Measurements from ENCODE around the gene CAPN8. TPM values are rescaled to one million over a fixed set of nuclear protein-coding genes. Genes with fewer than 3 reads are reported as not detected.

CAPN8 gene
- total RNA-seq, 1 experiment from 2014 or later: 0.54 TPM

GRCh38 chr1:223543560-223543959 is 121.9 kb downstream of the CAPN8 start:
- H3K36me3 ChIP-seq (ENCODE audit: control insufficient read depth in 1 of 2, insufficient read depth in 2 of 2, low read length in 2 of 2): no peaks in the 10 kb centered on the region
- ATAC-seq (no peak), DNase-seq (ENCODE audit: low read depth, low spot score) (no peak)
- no peaks in the 10 kb centered on the region for H3K79me2 ChIP-seq (ENCODE audit: insufficient read depth, low read length)
- intact Hi-C loops (cut with micrococcal nuclease): no loop called here
- no peak overlapping the region for H3K9ac ChIP-seq (ENCODE audit: low read length)
- H4K20me1 ChIP-seq (ENCODE audit: insufficient read depth): no peaks in the 10 kb centered on the region
- no peak overlapping the region for H3K27ac ChIP-seq (ENCODE audit: low read depth, low read length)
- H3K27me3 ChIP-seq (ENCODE audit: insufficient read depth, low read length): peaks cover 12% of the 10 kb centered on the region; the same call in 1 of the 2 replicates
- RAD21 ChIA-PET (ENCODE audit: low non-redundant PET in 1 of 2, low total read pairs in 2 of 2, uncharacterized antibody in 2 of 2, unreplicated experiment in 2 of 2): no interaction called here
- no peak overlapping the region for H3K4me3 ChIP-seq (replicated peaks in 1 of 2; ENCODE audit: low read depth in 1 of 2, low read length in 2 of 2)
- H3K4me2 ChIP-seq (ENCODE audit: low read length): no peak overlapping the region
- H3K9me2 ChIP-seq (ENCODE audit: insufficient read depth): no peaks in the 10 kb centered on the region
- no peaks in the 10 kb centered on the region for H3K4me1 ChIP-seq (ENCODE audit: control insufficient read depth in 1 of 2, insufficient read depth in 2 of 2, low read length in 2 of 2)
- TF ChIP-seq EZH2phosphoT487 (IDR thresholded peaks at IDR 0.05; ENCODE audit: borderline replicate concordance) (no peak), RAD21 (IDR thresholded peaks at IDR 0.05; ENCODE audit: low read depth) (no peak), FOSL1 (IDR thresholded peaks at IDR 0.05; ENCODE audit: low read depth) (no peak), CBX3 (IDR thresholded peaks at IDR 0.05; ENCODE audit: low read depth) (no peak), ATF3 (IDR thresholded peaks at IDR 0.05) (no peak), POLR2A (IDR thresholded peaks at IDR 0.05; ENCODE audit: borderline replicate concordance, extremely low read depth, insufficient read depth, insufficient read length) (no peak), POLR2AphosphoS5 (IDR thresholded peaks at IDR 0.05; ENCODE audit: low read depth, low read length) (no peak), EGR1 (IDR thresholded peaks at IDR 0.05; ENCODE audit: low read depth) (no peak), SRF (IDR thresholded peaks at IDR 0.05; ENCODE audit: low read depth) (no peak), YY1 (IDR thresholded peaks at IDR 0.05; ENCODE audit: extremely low read depth, insufficient replicate concordance, low read depth, low read length) (no peak), ELF1 (IDR thresholded peaks at IDR 0.05; ENCODE audit: borderline replicate concordance, low read depth) (no peak), ZBTB33 (IDR thresholded peaks at IDR 0.05; ENCODE audit: extremely low read depth, insufficient replicate concordance, low read length) (no peak), JUND (IDR thresholded peaks at IDR 0.05) (no peak), SIN3A (IDR thresholded peaks at IDR 0.05; ENCODE audit: low read depth) (no peak), ZFX (IDR thresholded peaks at IDR 0.05) (no peak), EZH2 (IDR thresholded peaks at IDR 0.05) (no peak)
- TF ChIP-seq, protein P1, sequence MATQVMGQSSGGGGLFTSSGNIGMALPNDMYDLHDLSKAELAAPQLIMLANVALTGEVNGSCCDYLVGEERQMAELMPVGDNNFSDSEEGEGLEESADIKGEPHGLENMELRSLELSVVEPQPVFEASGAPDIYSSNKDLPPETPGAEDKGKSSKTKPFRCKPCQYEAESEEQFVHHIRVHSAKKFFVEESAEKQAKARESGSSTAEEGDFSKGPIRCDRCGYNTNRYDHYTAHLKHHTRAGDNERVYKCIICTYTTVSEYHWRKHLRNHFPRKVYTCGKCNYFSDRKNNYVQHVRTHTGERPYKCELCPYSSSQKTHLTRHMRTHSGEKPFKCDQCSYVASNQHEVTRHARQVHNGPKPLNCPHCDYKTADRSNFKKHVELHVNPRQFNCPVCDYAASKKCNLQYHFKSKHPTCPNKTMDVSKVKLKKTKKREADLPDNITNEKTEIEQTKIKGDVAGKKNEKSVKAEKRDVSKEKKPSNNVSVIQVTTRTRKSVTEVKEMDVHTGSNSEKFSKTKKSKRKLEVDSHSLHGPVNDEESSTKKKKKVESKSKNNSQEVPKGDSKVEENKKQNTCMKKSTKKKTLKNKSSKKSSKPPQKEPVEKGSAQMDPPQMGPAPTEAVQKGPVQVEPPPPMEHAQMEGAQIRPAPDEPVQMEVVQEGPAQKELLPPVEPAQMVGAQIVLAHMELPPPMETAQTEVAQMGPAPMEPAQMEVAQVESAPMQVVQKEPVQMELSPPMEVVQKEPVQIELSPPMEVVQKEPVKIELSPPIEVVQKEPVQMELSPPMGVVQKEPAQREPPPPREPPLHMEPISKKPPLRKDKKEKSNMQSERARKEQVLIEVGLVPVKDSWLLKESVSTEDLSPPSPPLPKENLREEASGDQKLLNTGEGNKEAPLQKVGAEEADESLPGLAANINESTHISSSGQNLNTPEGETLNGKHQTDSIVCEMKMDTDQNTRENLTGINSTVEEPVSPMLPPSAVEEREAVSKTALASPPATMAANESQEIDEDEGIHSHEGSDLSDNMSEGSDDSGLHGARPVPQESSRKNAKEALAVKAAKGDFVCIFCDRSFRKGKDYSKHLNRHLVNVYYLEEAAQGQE (IDR thresholded peaks at IDR 0.05; ENCODE audit: low read depth): no peak
- TF ChIP-seq, protein P2, sequence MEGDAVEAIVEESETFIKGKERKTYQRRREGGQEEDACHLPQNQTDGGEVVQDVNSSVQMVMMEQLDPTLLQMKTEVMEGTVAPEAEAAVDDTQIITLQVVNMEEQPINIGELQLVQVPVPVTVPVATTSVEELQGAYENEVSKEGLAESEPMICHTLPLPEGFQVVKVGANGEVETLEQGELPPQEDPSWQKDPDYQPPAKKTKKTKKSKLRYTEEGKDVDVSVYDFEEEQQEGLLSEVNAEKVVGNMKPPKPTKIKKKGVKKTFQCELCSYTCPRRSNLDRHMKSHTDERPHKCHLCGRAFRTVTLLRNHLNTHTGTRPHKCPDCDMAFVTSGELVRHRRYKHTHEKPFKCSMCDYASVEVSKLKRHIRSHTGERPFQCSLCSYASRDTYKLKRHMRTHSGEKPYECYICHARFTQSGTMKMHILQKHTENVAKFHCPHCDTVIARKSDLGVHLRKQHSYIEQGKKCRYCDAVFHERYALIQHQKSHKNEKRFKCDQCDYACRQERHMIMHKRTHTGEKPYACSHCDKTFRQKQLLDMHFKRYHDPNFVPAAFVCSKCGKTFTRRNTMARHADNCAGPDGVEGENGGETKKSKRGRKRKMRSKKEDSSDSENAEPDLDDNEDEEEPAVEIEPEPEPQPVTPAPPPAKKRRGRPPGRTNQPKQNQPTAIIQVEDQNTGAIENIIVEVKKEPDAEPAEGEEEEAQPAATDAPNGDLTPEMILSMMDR (IDR thresholded peaks at IDR 0.05 in 2 of 3, conservative IDR thresholded peaks at IDR 0.05 in 1 of 3; ENCODE audit: borderline replicate concordance in 1 of 3, insufficient read depth in 1 of 3, low read depth in 2 of 3, low read length in 2 of 3): no peak
- CTCF ChIA-PET: interaction anchor here (1.6 kb wide), 1 partner anchor 13 kb away, joined by 5 read pairs; no protein-coding TSS in a partner anchor
- POLR2A ChIA-PET: no interaction called here
- BruUV-seq (replicated peaks): no TSS peak
- no peak overlapping the region for H2AFZ ChIP-seq (ENCODE audit: low read depth, low read length, poor library complexity, severe bottlenecking)
- H3K9me3 ChIP-seq (ENCODE audit: control insufficient read depth in 1 of 2, insufficient read depth in 1 of 2, low read depth in 1 of 2, low read length in 2 of 2): no peaks in the 10 kb centered on the region
